Measurements from ENCODE around the gene CRCP.
A peak's percentile ranks its signal among the peaks of the same experiment; 100 is the strongest.
"Not testable (repeated sequence)": the region's sequence is repeated elsewhere in the genome, so short reads cannot be mapped to it uniquely, and the experiment has no call there.

The CRCP gene

DNA sequence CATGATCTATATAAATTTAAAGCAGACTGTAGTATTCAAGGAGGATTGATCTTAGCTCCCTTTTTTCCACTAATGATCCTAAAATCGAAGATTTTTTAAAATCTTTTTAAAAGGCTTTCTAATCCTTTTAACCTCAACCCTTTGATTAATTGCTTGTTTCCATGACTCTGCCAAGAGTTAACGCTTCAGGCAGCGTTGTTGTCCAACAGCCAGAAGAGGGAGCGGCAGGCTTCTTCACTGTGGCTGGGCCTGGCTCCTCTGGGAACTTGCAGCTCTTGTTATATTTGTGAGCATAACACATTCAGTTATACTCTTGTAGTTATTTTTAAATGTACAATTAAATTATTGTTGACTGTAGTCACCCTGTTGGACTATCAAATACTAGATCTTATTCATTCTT, 26.3 kb downstream of the CRCP start:
- no peak overlapping the region for H3K4me3 ChIP-seq (ENCODE audit: low read depth, low read length)
- peaks cover 29% of the 10 kb centered on the region for H3K36me3 ChIP-seq (replicated peaks)
- TF ChIP-seq, protein P1, sequence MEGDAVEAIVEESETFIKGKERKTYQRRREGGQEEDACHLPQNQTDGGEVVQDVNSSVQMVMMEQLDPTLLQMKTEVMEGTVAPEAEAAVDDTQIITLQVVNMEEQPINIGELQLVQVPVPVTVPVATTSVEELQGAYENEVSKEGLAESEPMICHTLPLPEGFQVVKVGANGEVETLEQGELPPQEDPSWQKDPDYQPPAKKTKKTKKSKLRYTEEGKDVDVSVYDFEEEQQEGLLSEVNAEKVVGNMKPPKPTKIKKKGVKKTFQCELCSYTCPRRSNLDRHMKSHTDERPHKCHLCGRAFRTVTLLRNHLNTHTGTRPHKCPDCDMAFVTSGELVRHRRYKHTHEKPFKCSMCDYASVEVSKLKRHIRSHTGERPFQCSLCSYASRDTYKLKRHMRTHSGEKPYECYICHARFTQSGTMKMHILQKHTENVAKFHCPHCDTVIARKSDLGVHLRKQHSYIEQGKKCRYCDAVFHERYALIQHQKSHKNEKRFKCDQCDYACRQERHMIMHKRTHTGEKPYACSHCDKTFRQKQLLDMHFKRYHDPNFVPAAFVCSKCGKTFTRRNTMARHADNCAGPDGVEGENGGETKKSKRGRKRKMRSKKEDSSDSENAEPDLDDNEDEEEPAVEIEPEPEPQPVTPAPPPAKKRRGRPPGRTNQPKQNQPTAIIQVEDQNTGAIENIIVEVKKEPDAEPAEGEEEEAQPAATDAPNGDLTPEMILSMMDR (IDR thresholded peaks at IDR 0.05; ENCODE audit: low read depth, low read length, missing control alignments): peak; percentile 83
- H3K27ac ChIP-seq: no peak overlapping the region
- H3K27me3 ChIP-seq (replicated peaks): no peaks in the 10 kb centered on the region
- peak; percentile 66 for DNase-seq
- in situ Hi-C loops (cut with HindIII; ENCODE audit: low pct_ligation_motif_present, low sequenced_read_pairs): no loop called here

DNA sequence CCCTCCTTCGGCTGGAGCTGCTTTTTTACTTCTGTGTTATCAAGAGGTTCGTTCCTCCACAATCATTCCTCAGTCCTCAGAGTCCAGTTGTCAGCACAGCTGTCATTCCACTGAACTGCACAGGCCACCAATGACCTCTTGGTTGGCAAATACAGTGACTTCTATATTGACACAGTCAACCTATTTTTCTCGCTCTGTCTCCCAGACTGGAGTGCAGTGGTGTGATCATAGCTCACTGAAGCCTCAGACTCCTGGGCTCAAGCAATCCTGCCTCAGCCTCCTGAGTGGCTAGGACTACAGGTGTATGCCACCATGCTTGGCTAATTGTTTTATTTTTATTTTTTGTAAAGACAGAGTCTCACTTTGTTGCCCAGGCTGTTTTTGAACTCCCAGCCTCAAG, 27.7 kb downstream of the CRCP start:
- in situ Hi-C loops (cut with HindIII; ENCODE audit: low pct_ligation_motif_present, low sequenced_read_pairs): no loop called here
- Histone ChIP-seq H3K36me3 (replicated peaks) (peaks cover 21% of the 10 kb centered on the region), H3K27ac (no peak overlapping the region), H3K4me3 (ENCODE audit: low read depth, low read length) (no peak overlapping the region), H3K27me3 (replicated peaks) (no peaks in the 10 kb centered on the region)
- no peak for DNase-seq
- TF ChIP-seq, protein P1 (IDR thresholded peaks at IDR 0.05; ENCODE audit: low read depth, low read length, missing control alignments): no peak

DNA sequence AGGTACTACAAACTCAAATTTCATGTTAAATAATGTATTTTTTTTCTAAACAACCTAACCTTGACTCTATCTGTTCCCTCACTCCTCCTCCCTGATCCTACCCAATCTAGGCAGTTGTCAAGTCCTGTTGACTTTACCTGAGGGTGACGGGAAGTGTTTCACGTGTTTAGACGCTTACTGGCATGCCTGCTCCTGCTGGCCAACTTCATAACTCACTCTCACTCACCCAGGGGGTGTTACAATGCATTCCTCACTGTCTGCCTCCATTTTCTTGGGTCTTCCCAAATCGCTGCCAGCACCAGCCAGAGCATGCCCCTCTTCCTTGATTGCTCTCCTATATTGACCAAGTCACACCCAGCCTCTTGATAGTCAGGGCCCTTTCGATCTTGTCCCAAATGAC, 28.3 kb downstream of the CRCP start:
- in situ Hi-C loops (cut with HindIII; ENCODE audit: low pct_ligation_motif_present, low sequenced_read_pairs): no loop called here
- no peak for DNase-seq
- TF ChIP-seq, protein P1 (IDR thresholded peaks at IDR 0.05; ENCODE audit: low read depth, low read length, missing control alignments): no peak
- Histone ChIP-seq H3K4me3 (ENCODE audit: low read depth, low read length) (no peak overlapping the region), H3K27ac (no peak overlapping the region), H3K36me3 (replicated peaks) (peaks cover 24% of the 10 kb centered on the region), H3K27me3 (replicated peaks) (no peaks in the 10 kb centered on the region)

- in situ Hi-C loops (cut with HindIII; ENCODE audit: low pct_ligation_motif_present, low sequenced_read_pairs): no loop called here
- Histone ChIP-seq H3K27me3 (replicated peaks) (no peaks in the 10 kb centered on the region), H3K27ac (no peak overlapping the region), H3K36me3 (replicated peaks) (peaks cover 24% of the 10 kb centered on the region), H3K4me3 (ENCODE audit: low read depth, low read length) (no peak overlapping the region)
- DNase-seq: no peak
- TF ChIP-seq, protein P1 (IDR thresholded peaks at IDR 0.05; ENCODE audit: low read depth, low read length, missing control alignments): no peak
Observed at GRCh38 chr7:66143876-66144332, 29.3 kb downstream of the CRCP start.

- DNase-seq: no peak
- no peaks in the 10 kb centered on the region for H3K27me3 ChIP-seq (replicated peaks)
- TF ChIP-seq, protein P1 (IDR thresholded peaks at IDR 0.05; ENCODE audit: low read depth, low read length, missing control alignments): peak; percentile 12
- in situ Hi-C loops (cut with HindIII; ENCODE audit: low pct_ligation_motif_present, low sequenced_read_pairs): no loop called here
- H3K4me3 ChIP-seq (ENCODE audit: low read depth, low read length): no peak overlapping the region
- no peak overlapping the region for H3K27ac ChIP-seq
- H3K36me3 ChIP-seq (replicated peaks): peaks cover 24% of the 10 kb centered on the region
Observed at GRCh38 chr7:66145400-66146104, 30.9 kb downstream of the CRCP start.

GRCh38 chr7:66146701-66147100, 32.1 kb downstream of the CRCP start:
- TF ChIP-seq, protein P1 (IDR thresholded peaks at IDR 0.05; ENCODE audit: low read depth, low read length, missing control alignments): no peak
- Histone ChIP-seq H3K27me3 (replicated peaks) (no peaks in the 10 kb centered on the region), H3K36me3 (replicated peaks) (peaks cover 20% of the 10 kb centered on the region), H3K4me3 (ENCODE audit: low read depth, low read length) (no peak overlapping the region), H3K27ac (no peak overlapping the region)
- in situ Hi-C loops (cut with HindIII; ENCODE audit: low pct_ligation_motif_present, low sequenced_read_pairs): no loop called here
- DNase-seq: no peak

- H3K4me3 ChIP-seq (ENCODE audit: low read depth, low read length); H3K27me3 ChIP-seq (replicated peaks); H3K27ac ChIP-seq; in situ Hi-C loops (cut with HindIII; ENCODE audit: low pct_ligation_motif_present, low sequenced_read_pairs); DNase-seq: not testable (repeated sequence)
- H3K36me3 ChIP-seq (replicated peaks): peaks cover 12% of the 10 kb centered on the region
Observed at GRCh38 chr7:66147657-66148056, 33.0 kb downstream of the CRCP start.
